ENCODE measurements around the gene SLC30A3.

DNA sequence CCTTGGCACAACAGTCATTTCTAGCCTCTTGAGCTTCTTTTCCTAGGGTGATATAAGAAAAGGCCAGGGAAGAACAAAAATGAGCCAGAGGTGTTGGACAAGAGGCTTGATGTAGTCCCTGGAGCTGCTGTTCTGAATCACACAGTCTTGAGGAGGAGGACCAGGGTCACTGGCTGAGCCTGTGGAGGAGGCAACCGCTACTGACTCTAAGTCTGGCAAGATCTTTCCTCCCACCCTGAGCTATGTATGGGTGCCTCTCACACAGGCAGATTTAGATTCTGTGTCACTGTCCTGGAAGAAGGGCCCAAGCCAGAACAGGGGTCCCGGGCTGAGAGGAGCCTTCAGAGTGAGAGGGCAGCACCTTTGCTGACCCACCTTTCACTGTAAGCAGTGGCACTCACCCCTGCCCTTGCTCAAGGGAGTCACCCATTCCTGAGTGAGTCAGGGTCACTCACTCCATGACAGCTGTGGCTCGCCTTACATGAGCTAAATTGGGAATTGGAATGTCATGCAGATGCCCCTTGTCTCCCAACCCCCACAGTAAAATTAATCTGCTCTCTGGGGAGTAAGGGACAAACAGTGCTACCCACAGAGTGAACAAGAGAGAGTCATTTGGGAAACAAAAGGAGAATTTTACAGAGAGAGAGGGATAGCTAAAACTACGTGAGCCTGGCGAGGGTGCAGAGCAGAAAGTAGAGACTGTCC, 19.2 kb upstream of the SLC30A3 start, which contains the start of gene TRIM54:
- TF ChIP-seq EZH2 (IDR thresholded peaks at IDR 0.05) (no peak), POLR2AphosphoS5 (IDR thresholded peaks at IDR 0.05; ENCODE audit: borderline replicate concordance, low read depth, low read length) (no peak), FOXP2 (optimal IDR thresholded peaks at IDR 0.05; ENCODE audit: control extremely low read depth, extremely low read length, insufficient read depth) (no peak)
